ENCODE results near the gene CCR7.

The CCR7 gene

GRCh38 chr17:40561294-40561870, 3.9 kb downstream of the CCR7 start:
- DNase-seq: no peak

GRCh38 chr17:40560592-40561293, 4.5 kb downstream of the CCR7 start:
- DNase-seq: no peak

GRCh38 chr17:40559954-40560591, 5.2 kb downstream of the CCR7 start:
- DNase-seq: peak; percentile 97

GRCh38 chr17:40559564-40559916, 5.7 kb downstream of the CCR7 start:
- DNase-seq: no peak

GRCh38 chr17:40558890-40559563, 6.2 kb downstream of the CCR7 start:
- peak; percentile 59 for DNase-seq

GRCh38 chr17:40558300-40558889, 6.9 kb downstream of the CCR7 start:
- peak; percentile 73 for DNase-seq

GRCh38 chr17:40557531-40558299, 7.6 kb downstream of the CCR7 start:
- peak; percentile 50 for DNase-seq

GRCh38 chr17:40556884-40557414, 8.3 kb downstream of the CCR7 start:
- peak; percentile 87 for DNase-seq

GRCh38 chr17:40556198-40556661, 9.0 kb downstream of the CCR7 start:
- no peak for DNase-seq

- DNase-seq: no peak
These were observed 9.7 kb downstream of the CCR7 start for GRCh38 chr17:40555296-40556190.

GRCh38 chr17:40554646-40555295, 10.5 kb downstream of the CCR7 start:
- DNase-seq: no peak

- peak; percentile 70 for DNase-seq
These were observed 11.4 kb downstream of the CCR7 start for GRCh38 chr17:40553694-40554534.

- DNase-seq: peak; percentile 20
These were observed 12.2 kb downstream of the CCR7 start for GRCh38 chr17:40552806-40553693.

GRCh38 chr17:40551879-40552768, 13.1 kb downstream of the CCR7 start:
- DNase-seq: peak; percentile 96

- peak; percentile 44 for DNase-seq
These were observed 14.0 kb downstream of the CCR7 start for GRCh38 chr17:40551091-40551878.

- peak; percentile 18 for DNase-seq
These were observed 14.7 kb downstream of the CCR7 start for GRCh38 chr17:40550608-40551007.

Measured in eye (tissue), 1 donor.